NCI-H2196 treated with DMSO at 0.1 percent for 48 hours (cell line): ENCODE data around the gene PDCD10.

ENCODE experiments used
- DNase-seq: peaks from one replicate; lab custom pipeline; 2025; ENCODE audit not compliant: unreplicated experiment; lab: John Stamatoyannopoulos, UW

The PDCD10 gene

DNA sequence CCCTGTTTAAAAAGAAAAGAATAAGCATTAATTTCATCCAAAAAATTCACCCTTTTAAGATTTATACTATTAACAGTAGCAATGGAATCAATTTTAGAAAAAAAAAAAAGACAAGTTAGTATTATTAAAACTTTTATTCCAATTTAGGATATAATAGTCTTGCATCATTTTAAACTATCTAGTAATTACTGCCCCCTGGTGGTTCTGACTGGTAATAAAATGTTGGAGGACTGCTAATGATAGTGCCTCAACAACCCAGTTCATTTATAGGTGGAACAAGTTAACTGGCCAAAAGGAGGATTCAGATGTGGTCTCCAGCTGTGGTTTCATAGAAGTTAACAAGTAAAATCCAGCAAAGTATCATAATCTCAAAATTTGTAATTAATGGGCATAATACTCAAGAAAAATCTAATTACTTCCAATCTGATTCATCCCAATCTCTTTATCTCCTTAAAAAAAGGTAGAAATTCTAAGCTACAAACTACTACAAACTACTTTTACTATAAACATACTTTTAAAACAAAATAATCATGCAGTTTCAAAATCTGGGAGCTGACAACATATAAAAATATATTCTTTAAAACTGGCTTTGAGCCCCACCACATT is 50.2 kb downstream of the PDCD10 start:
- no peak for DNase-seq

- no peak for DNase-seq
These were observed 55.2 kb downstream of the PDCD10 start for GRCh38 chr3:167679526-167679925.

GRCh38 chr3:167675848-167676247 is 58.8 kb downstream of the PDCD10 start:
- no peak for DNase-seq

GRCh38 chr3:167673221-167673620 is 61.5 kb downstream of the PDCD10 start:
- no peak for DNase-seq

GRCh38 chr3:167671878-167672427 is 62.7 kb downstream of the PDCD10 start:
- no peak for DNase-seq

DNA sequence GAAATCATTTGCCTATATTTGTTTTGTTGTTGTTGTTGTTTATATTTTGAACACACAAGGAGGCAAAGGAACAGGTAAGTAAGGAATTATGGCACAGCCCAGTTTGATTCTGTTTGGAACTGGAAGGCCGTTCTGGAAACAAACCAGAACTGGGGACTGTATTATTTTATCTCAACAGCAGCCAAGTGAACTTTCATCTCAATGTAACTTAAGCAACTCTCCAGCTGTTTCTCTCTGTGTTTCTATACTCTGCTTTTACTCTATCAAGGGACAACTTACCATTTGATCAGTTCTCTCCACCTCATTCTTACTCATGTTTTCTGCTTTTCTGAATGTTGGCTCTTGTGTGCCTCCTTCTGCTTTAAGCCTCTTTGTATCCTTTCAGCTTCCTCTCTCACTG is 65.0 kb downstream of the PDCD10 start:
- DNase-seq: no peak

- DNase-seq: no peak
These were observed 66.0 kb downstream of the PDCD10 start for GRCh38 chr3:167668651-167669050.

GRCh38 chr3:167666563-167666962 is 68.1 kb downstream of the PDCD10 start:
- DNase-seq: no peak

DNA sequence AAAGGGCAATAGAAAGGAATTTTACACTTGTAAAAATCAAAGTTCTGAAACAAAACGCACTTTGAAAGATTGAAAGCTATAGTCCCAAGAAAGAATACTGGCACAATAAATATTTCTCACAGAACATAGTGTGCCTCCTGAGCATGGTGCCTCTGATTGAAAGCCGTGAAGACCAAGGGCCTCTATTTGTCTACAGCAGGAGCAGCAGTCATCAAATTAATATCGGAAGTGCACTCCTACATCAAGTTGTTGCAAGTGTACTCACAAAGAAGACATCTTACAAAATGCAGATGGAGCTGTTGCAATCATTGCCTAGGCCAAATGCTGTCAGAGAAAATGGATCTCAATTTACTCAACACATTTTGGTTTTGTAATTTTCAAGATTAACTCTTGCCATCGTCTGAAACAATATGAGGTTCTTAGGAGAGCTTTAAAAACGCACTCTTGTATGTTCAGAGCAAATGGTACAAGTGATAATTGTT is 71.7 kb downstream of the PDCD10 start:
- DNase-seq: no peak

DNA sequence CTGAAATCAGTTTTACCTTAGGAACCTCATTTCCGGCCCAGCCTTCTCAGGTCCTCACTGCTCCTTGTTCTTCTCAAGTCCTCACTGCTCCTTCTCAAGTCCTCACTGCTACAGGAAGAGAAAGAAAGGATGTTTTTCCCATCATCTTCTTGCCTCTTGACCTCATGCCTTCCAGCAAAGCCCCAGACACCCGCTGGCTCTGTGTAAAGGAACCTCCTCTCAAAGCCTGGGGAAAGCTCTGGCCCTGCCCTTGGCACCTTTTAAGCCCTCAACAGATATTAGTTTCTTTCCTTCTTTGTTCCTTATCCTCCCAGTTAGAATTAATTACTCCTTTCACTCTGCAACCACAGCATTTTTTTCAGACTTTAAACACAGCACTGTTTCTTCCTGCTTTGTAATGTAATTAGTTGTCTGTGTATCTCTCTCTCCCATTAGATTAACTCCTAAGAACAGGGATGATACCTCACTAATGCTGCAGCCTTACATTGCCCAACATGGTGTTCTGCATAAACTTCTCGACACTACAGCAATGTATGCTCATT is 76.9 kb downstream of the PDCD10 start:
- DNase-seq: no peak

DNA sequence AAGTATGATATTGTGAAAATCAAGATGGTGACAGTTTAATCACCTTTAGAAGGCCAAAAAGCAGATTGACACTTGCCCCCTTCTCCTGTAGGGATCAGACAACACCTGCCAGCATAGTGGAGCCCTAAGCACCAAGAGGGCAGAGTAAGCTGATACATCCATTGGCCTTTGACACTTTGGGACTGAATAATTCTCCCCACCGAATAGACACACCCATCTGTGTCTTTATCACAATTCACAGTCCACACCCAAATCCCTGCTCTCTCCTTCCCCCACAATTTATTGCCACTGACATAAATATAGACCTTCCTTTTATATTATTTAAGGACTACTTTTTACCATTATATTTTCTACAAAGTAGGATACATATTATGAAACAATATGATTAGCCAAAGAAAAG is 77.9 kb downstream of the PDCD10 start:
- no peak for DNase-seq

DNA sequence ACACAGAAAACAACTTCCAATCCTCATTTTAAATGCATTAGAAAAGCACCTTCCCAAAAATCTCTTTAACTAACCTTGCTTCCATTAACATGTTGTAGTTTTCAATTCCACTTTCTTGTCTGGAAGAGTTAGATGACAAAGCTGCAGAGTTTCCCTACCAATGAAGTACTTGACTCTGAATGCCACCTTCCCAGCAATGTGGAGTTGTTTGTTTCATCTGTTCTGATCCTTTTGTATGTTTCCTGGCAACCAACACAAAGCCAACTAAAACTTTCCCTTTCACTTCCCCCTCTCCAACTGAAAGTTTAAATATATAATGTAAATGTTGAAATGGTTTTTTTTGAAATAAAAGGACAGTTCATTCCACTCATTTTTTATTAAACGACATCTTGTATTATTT is 80.9 kb downstream of the PDCD10 start, which contains the start of gene WDR49:
WDR49 (minus strand) TSS at position 183 of the 400 bp plus-strand sequence. CDS start 517 bp downstream, outside the sequence.
- peak; percentile 30 for DNase-seq

DNA sequence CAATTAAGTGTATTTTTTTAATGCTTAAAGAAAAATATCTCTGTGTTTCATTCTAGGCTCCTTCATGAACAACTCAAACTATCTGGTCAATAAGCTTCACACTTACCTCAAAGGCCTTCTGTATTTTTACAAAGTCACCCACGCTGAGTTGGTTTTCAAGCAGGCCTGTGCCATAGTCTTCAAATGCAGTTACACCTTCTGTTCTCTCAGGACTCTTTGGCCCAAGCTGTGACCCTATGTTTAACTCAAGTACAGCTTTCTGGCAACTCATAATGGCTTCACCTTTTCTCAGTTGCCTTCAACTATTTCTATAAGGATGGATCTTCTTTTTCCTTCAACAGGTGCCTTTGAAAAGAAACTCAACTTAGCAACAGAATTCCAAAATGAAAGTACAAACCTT is 81.5 kb downstream of the PDCD10 start:
- DNase-seq: no peak

GRCh38 chr3:167651826-167652225 is 82.9 kb downstream of the PDCD10 start:
- DNase-seq: no peak

- no peak for DNase-seq
These were observed 84.2 kb downstream of the PDCD10 start for GRCh38 chr3:167650459-167650858.

DNA sequence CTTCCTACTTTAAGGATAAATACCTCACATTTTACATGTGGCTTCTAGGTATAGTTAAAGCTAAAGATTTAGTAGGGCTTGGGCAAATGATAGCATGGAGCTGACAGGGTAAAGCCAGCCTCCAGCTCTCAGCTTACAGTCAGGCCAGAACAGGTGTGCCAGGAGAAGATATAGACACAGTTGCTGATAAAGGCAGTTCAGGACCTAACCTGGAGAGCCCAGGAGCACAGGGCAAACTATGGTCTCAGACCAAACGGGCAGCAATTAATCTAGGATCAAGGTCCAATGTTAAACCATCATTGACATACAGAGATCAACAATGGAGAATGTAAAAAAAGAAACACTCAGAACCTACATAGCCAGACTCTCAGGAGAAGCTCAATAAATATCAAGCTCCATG is 84.9 kb downstream of the PDCD10 start:
- DNase-seq: no peak

DNA sequence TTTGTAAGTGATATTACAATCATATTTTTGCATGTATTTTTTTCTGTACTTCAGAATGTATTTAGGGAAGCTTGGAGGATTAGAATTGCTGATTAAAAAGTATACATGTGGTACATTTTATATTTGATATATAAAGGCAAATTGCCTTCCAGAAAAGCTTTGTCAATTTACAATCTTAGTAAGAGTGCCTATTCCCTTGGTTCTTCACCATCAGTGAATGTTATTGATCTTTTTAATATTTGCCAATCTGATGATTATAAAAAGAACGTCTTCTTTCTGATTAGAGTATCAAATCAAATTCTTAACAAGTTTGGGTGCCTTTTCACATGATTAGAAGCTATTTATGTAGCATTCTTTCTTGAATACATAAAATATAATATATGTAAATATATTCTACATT is 90.1 kb downstream of the PDCD10 start:
- no peak for DNase-seq
